Fibroblast of the aortic adventitia (primary cell): ENCODE measurements around the gene SSR4. TPM values are rescaled to one million over a fixed set of nuclear protein-coding genes. Genes with fewer than 3 reads are reported as not detected.
A peak's percentile ranks its signal among the peaks of the same experiment; 100 is the strongest.

ENCODE experiments used
- DNase-seq: peaks from one replicate; pipeline ENCODE4 v3.0.0-alpha.2; 2010; ENCODE audit warnings: low read depth
- H3K4me3 ChIP-seq: 2 replicates; pipeline ENCODE4 v1.5.1; 2011; ENCODE audit warnings: low read depth, mild to moderate bottlenecking, control low read depth, low read length, moderate library complexity
- total RNA-seq: library from RNA; depleted of rRNA; stranded (reverse); fragments of >200 nt; gene quantifications from 2 replicates; pipeline ENCODE4 v1.2.3, GENCODE V29; 2012; ENCODE audit warnings: low replicate concordance
- TF ChIP-seq, protein P1 (sequence below): IDR thresholded peaks from 2 replicates; pipeline ENCODE4 v1.5.1; 2011; ENCODE audit warnings: mild to moderate bottlenecking, low read length, control low read depth, inconsistent platforms; ENCODE audit not compliant: insufficient read depth

Gene SSR4
- total RNA-seq, 1 donor, result 186 TPM

DNA sequence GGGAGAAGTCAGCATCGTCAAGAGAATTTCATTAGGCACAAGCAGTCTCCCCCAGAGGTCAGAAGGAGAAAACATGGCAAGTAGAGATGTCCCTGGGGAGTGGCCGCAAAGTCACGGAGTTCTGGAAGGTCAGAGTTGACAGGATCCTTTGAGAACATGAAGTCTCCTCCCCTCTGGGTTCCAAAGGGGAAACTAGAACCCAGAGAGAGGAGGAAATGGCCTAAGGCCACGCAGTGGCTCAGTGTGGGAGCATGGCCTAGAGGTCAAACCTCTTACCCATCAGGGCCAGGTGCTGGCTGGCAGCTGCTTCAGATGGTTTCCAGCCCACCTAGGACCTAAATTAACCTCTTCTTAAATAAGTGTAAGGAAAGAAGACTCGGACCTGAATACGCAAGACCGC lies 1.2 kb upstream of the SSR4 start:
- TF ChIP-seq, protein P1, sequence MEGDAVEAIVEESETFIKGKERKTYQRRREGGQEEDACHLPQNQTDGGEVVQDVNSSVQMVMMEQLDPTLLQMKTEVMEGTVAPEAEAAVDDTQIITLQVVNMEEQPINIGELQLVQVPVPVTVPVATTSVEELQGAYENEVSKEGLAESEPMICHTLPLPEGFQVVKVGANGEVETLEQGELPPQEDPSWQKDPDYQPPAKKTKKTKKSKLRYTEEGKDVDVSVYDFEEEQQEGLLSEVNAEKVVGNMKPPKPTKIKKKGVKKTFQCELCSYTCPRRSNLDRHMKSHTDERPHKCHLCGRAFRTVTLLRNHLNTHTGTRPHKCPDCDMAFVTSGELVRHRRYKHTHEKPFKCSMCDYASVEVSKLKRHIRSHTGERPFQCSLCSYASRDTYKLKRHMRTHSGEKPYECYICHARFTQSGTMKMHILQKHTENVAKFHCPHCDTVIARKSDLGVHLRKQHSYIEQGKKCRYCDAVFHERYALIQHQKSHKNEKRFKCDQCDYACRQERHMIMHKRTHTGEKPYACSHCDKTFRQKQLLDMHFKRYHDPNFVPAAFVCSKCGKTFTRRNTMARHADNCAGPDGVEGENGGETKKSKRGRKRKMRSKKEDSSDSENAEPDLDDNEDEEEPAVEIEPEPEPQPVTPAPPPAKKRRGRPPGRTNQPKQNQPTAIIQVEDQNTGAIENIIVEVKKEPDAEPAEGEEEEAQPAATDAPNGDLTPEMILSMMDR, result no peak
- DNase-seq, result peak; percentile 8
- peak overlapping the region; percentile 82 for H3K4me3 ChIP-seq

- DNase-seq, result peak; percentile 9
- H3K4me3 ChIP-seq, result peak overlapping the region; percentile 77
- TF ChIP-seq, protein P1, result no peak
These were observed 689 bp downstream of the SSR4 start for GRCh38 chrX:153794897-153795816.

DNA sequence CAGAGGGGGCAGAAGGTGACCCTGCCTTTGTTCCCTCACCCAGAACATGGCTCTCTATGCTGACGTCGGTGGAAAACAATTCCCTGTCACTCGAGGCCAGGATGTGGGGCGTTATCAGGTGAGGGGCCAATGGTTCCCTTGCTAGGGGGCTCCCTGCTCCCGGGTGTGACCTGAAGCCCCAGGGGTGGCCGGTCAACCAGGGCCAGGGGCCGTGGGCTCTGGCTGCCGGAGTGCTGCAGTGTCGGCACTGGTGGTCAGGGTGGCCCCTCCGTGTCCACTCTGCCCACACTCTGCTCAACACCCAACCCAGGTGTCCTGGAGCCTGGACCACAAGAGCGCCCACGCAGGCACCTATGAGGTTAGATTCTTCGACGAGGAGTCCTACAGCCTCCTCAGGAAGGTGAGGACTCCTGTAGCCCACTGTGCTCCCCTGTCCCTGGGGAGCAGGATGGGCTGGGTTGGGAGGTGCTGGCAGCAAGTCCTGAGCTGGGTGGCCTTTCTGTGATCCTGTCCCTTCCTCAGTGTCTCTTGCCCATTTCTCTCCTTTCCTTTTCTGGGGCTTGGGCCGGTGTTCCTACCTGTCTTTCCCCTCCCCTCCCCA lies 3.0 kb downstream of the SSR4 start:
- DNase-seq, result no peak
- TF ChIP-seq, protein P1, result no peak
- no peak overlapping the region for H3K4me3 ChIP-seq

GRCh38 chrX:153799326-153799725 lies 4.9 kb downstream of the SSR4 start:
- no peak overlapping the region for H3K4me3 ChIP-seq

DNA sequence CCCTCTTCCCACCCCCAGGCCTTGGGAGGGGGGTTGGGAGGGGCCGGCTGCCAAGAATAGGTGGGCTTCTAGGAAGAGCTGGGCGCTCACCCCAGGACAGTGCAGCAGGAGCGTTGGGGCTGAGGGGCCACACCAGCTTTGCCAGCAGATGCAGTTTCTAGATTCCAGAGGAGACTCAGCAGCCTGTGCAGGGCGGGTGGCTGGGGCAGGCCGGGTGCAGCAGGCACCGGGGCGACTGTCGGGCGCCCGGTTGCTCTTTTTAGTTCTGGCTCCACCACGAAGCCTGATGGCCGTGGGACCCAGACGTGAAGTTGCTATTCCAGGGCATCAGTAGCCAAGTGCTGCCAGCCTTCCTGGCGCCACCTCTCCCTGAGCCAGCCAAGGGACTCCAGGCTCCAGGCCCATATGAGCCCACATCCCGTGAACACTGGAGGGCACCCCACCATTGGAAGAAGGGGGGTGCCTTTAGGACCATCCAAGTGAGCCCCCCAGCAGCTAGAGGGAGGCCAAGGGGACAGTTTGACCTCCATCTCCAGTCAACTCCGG lies 5.8 kb downstream of the SSR4 start:
- TF ChIP-seq, protein P1, result no peak
- DNase-seq, result no peak
- H3K4me3 ChIP-seq, result no peak overlapping the region

More at GRCh38 chrX:153799326-153799725, 4.9 kb downstream of the SSR4 start:
- no peak for DNase-seq
- TF ChIP-seq, protein P1, result no peak

- H3K4me3 ChIP-seq, result no peak overlapping the region
- TF ChIP-seq, protein P1, result no peak
These were observed 6.3 kb downstream of the SSR4 start for GRCh38 chrX:153800746-153801145.

More at GRCh38 chrX:153800746-153801145, 6.3 kb downstream of the SSR4 start:
- no peak for DNase-seq
